ENCODE data around the gene ENSA.
"Not testable (repeated sequence)": the region's sequence is repeated elsewhere in the genome, so short reads cannot be mapped to it uniquely, and the experiment has no call there.

GRCh38 chr1:150602372-150602771 lies 27.0 kb downstream of the ENSA start:
- not testable (repeated sequence) for TF ChIP-seq CTCF (IDR thresholded peaks at IDR 0.05); POLR2A (IDR thresholded peaks at IDR 0.05; ENCODE audit: low read length); CEBPB (IDR thresholded peaks at IDR 0.05); ESRRA (IDR thresholded peaks at IDR 0.05; ENCODE audit: borderline replicate concordance, low read length); RAD21 (conservative IDR thresholded peaks at IDR 0.05 in 1 of 2, IDR thresholded peaks at IDR 0.05 in 1 of 2); EP300 (IDR thresholded peaks at IDR 0.05); RFX5 (IDR thresholded peaks at IDR 0.05); ELK1 (IDR thresholded peaks at IDR 0.05; ENCODE audit: low read depth, low read length); JUNB (IDR thresholded peaks at IDR 0.05); MAX (IDR thresholded peaks at IDR 0.05); ZFP36 (IDR thresholded peaks at IDR 0.05; ENCODE audit: borderline replicate concordance, partially characterized antibody); SMC3 (IDR thresholded peaks at IDR 0.05)

All from A549 (cell line).